Measurements from ENCODE around the gene RGCC.

- TF ChIP-seq, protein P1, sequence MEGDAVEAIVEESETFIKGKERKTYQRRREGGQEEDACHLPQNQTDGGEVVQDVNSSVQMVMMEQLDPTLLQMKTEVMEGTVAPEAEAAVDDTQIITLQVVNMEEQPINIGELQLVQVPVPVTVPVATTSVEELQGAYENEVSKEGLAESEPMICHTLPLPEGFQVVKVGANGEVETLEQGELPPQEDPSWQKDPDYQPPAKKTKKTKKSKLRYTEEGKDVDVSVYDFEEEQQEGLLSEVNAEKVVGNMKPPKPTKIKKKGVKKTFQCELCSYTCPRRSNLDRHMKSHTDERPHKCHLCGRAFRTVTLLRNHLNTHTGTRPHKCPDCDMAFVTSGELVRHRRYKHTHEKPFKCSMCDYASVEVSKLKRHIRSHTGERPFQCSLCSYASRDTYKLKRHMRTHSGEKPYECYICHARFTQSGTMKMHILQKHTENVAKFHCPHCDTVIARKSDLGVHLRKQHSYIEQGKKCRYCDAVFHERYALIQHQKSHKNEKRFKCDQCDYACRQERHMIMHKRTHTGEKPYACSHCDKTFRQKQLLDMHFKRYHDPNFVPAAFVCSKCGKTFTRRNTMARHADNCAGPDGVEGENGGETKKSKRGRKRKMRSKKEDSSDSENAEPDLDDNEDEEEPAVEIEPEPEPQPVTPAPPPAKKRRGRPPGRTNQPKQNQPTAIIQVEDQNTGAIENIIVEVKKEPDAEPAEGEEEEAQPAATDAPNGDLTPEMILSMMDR (IDR thresholded peaks at IDR 0.05): no peak
- TF ChIP-seq POLR2A (IDR thresholded peaks at IDR 0.05): no peak
Observed at GRCh38 chr13:41452462-41452861, 4.9 kb upstream of the RGCC start.
